Liver (tissue), 3 donors: Measurements from ENCODE around the gene HS3ST3B1.

Experiments used
- CTCF ChIP-seq: fragments of 150-350 bp; IDR thresholded peaks from 2 replicates; pipeline ENCODE4 v1.5.1; 2017; ENCODE audit warnings: improper control_type of control experiment, low read depth, low read length; ENCODE audit not compliant: missing input control
- FOXA2 ChIP-seq: IDR thresholded peaks from 2 replicates; pipeline ENCODE4 v1.6.1; 2016; ENCODE audit warnings: antibody characterized with exemption
- HNF4G ChIP-seq: IDR thresholded peaks from 2 replicates; pipeline ENCODE4 v1.6.1; 2016; ENCODE audit warnings: antibody characterized with exemption
- JUND ChIP-seq, 2 donors: IDR thresholded peaks; 2 replicates each; pipeline ENCODE4 v1.6.1; 2016; ENCODE audit warnings: antibody characterized with exemption in 2 of 2
- MAX ChIP-seq: IDR thresholded peaks from 2 replicates; pipeline ENCODE4 v1.6.1; 2016; ENCODE audit warnings: antibody characterized with exemption
- NR2F2 ChIP-seq: IDR thresholded peaks from 2 replicates; pipeline ENCODE4 v1.6.1; 2016; ENCODE audit warnings: antibody characterized with exemption
- donor health status: healthy.
- donor health status: healthy.

GRCh38 chr17:14352136-14352535, 51.3 kb downstream of the HS3ST3B1 start:
- no peak for TF ChIP-seq NR2F2
- TF ChIP-seq CTCF, result no peak
- TF ChIP-seq JUND (IDR thresholded peaks at IDR 0.05), result no peak
- no peak for TF ChIP-seq FOXA2
- TF ChIP-seq HNF4G, result no peak
- TF ChIP-seq MAX, result no peak
